Sigmoid colon (tissue), 7 donors: ENCODE data around the gene SLC66A1. TPM values are rescaled to one million over a fixed set of nuclear protein-coding genes. Genes with fewer than 3 reads are reported as not detected.

Experiments used
- DNase-seq: peaks from one replicate; pipeline ENCODE4 v3.0.0-alpha.2; 2019
- H3K27ac ChIP-seq, 4 donors: fragments of 200-600 bp; sonication (generic); one replicate each; pipeline ENCODE4 v1.5.1; 2016 to 2019; ENCODE audit warnings: mild to moderate bottlenecking in 1 of 4
- H3K27me3 ChIP-seq, 3 donors: fragments of 200-600 bp; sonication (generic); one replicate each; pipeline ENCODE4 v1.5.1; 2019; ENCODE audit warnings: mild to moderate bottlenecking in 1 of 3
- H3K36me3 ChIP-seq, 4 donors: fragments of 200-600 bp; sonication (generic); one replicate each; pipeline ENCODE4 v1.5.1; 2016 to 2019
- H3K4me1 ChIP-seq, 4 donors: fragments of 200-600 bp; sonication (generic); one replicate each; pipeline ENCODE4 v1.5.1; 2017 to 2019
- H3K4me3 ChIP-seq, 4 donors: fragments of 200-600 bp; sonication (generic); one replicate each; pipeline ENCODE4 v1.5.1; 2017 to 2019; ENCODE audit warnings: mild to moderate bottlenecking in 2 of 4, moderate library complexity in 1 of 4
- H3K9me3 ChIP-seq, 4 donors: fragments of 200-600 bp in 3 of 4; sonication (generic) in 3 of 4; one replicate each; pipeline versions ENCODE4 v1.5.1 to v1.6.1; 2013 to 2019
- EP300 ChIP-seq, 4 donors: sonication (generic); formaldehyde crosslinking; IDR thresholded peaks; one replicate each; pipeline ENCODE4 v1.6.1; 2017; ENCODE audit warnings: antibody characterized with exemption in 4 of 4
- POLR2A ChIP-seq, 2 donors: fragments of 450-650 bp; IDR thresholded peaks; one replicate each; pipeline ENCODE4 v1.6.1; 2016; ENCODE audit warnings: antibody characterized with exemption in 2 of 2, mild to moderate bottlenecking in 2 of 2, moderate library complexity in 2 of 2
- POLR2AphosphoS5 ChIP-seq, 4 donors: sonication (generic); formaldehyde crosslinking; IDR thresholded peaks; one replicate each; pipeline ENCODE4 v1.6.1; 2017; ENCODE audit warnings: antibody characterized with exemption in 4 of 4
- WGBS, 2 donors: extraction: QIAGEN DNeasy Blood & Tissue Kit; methylation state at CpG; one replicate each; pipeline ENCODE4 v1.1.7; 2013; 5-methylcytosine and 5-hydroxymethylcytosine counted together
- intact Hi-C: fragments of 100-400 bp; cut with DNase I; formaldehyde crosslinking; loops from one replicate; pipeline ENCODE4 v1.15.1; 2023
- polyA plus RNA-seq, 3 donors: library from polyadenylated mRNA; stranded (reverse); fragments of 200-250 nt; gene quantifications; one replicate each; pipeline ENCODE4 v1.2.3, GENCODE V29; 2013
- total RNA-seq, 4 donors: library from RNA; depleted of rRNA; stranded (reverse); fragments of >200 nt; gene quantifications; one replicate each; pipeline ENCODE4 v1.1.0, GENCODE V29; 2016
- TF ChIP-seq, protein P1 (sequence below), 4 experiments: fragments of 450-650 bp in 3 of 4; fragments of 200-600 bp in 1 of 4; IDR thresholded peaks; one replicate each; pipeline ENCODE4 v1.5.1; 2016 to 2019; ENCODE audit warnings: antibody characterized with exemption in 4 of 4, mild to moderate bottlenecking in 3 of 4, moderate library complexity in 2 of 4
- donor health status: healthy with polysubstance abuse.
- donor health status: Bipolar disorder and iron deficiency.
- donor health status: healthy.

SLC66A1 gene
- total and polyA plus RNA-seq, 7 donors: 5.1 to 16.0 (median 8.1) TPM

- Histone ChIP-seq H3K27ac (no peak overlapping the region), H3K4me3 (no peak overlapping the region), H3K27me3 (no peaks in the 10 kb centered on the region), H3K9me3 (no peaks in the 10 kb centered on the region), H3K36me3 (peaks cover 17 to 57% (median 38%) of the 10 kb centered on the region in 4 donors), H3K4me1 (peaks cover 0 to 19% (median 16%) of the 10 kb centered on the region in 4 donors)
- TF ChIP-seq POLR2A (IDR thresholded peaks at IDR 0.05) (no peak), EP300 (IDR thresholded peaks at IDR 0.05) (no peak), POLR2AphosphoS5 (IDR thresholded peaks at IDR 0.05) (no peak)
- TF ChIP-seq, protein P1, sequence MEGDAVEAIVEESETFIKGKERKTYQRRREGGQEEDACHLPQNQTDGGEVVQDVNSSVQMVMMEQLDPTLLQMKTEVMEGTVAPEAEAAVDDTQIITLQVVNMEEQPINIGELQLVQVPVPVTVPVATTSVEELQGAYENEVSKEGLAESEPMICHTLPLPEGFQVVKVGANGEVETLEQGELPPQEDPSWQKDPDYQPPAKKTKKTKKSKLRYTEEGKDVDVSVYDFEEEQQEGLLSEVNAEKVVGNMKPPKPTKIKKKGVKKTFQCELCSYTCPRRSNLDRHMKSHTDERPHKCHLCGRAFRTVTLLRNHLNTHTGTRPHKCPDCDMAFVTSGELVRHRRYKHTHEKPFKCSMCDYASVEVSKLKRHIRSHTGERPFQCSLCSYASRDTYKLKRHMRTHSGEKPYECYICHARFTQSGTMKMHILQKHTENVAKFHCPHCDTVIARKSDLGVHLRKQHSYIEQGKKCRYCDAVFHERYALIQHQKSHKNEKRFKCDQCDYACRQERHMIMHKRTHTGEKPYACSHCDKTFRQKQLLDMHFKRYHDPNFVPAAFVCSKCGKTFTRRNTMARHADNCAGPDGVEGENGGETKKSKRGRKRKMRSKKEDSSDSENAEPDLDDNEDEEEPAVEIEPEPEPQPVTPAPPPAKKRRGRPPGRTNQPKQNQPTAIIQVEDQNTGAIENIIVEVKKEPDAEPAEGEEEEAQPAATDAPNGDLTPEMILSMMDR (IDR thresholded peaks at IDR 0.05): no peak
- peak; percentile 48 for DNase-seq
- intact Hi-C loops: no loop called here
- WGBS, 2 donors: 58 to 84% methylated on average over 10 of the region's 10 CpGs
Observed at GRCh38 chr1:19307794-19308508, 4.2 kb upstream of the SLC66A1 start.

- 90 to 96% methylated on average over 3 of the region's 3 CpGs for WGBS, 2 donors
- TF ChIP-seq, protein P1 (IDR thresholded peaks at IDR 0.05): no peak
- TF ChIP-seq POLR2A (IDR thresholded peaks at IDR 0.05) (no peak), POLR2AphosphoS5 (IDR thresholded peaks at IDR 0.05) (no peak), EP300 (IDR thresholded peaks at IDR 0.05) (no peak)
- H3K36me3 ChIP-seq: peaks cover 12 to 51% (median 35%) of the 10 kb centered on the region in 4 donors
- no peak overlapping the region for H3K27ac ChIP-seq
- DNase-seq: no peak
- H3K9me3 ChIP-seq: no peaks in the 10 kb centered on the region
- peaks cover 0 to 25% (median 22%) of the 10 kb centered on the region in 4 donors for H3K4me1 ChIP-seq
- intact Hi-C loops: no loop called here
- H3K27me3 ChIP-seq: no peaks in the 10 kb centered on the region
- no peak overlapping the region for H3K4me3 ChIP-seq
Observed at GRCh38 chr1:19308509-19308907, 3.6 kb upstream of the SLC66A1 start.

DNA sequence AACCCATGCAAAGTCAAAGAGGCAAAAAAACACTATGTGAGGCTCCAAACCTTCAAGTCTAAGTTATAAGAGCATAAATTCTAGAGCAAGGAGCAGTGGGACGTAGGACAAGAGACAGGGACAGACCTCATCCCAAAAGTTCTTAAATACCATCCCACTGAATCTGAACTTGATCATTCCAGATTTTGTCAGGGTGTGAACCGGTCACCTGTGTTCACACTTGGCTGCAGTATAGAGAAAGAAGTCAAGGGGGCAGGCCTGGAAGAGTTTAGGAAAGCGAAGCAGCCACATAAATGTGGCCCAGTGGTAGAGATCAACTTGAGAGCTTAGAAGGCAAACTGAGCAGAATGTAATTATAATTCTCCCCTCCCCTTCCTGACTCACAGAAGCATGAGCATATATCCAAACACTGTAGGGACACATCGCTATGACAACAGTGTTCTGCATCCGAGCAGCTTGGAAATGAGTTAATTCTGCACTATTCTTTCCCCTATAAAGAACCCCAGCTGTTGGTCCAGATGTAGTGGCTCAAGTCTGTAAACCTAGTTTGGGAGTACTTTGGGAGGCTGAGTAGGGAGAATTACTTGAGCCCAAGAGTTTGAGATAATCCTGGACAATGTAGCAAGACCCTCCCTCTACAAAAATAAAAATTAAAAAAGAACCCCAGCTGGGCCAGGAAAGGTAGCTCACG lies 2.9 kb upstream of the SLC66A1 start:
- WGBS, 2 donors: 78 to 88% methylated on average over 6 of the region's 6 CpGs
- peaks cover 0 to 30% (median 25%) of the 10 kb centered on the region in 4 donors for H3K4me1 ChIP-seq

DNA sequence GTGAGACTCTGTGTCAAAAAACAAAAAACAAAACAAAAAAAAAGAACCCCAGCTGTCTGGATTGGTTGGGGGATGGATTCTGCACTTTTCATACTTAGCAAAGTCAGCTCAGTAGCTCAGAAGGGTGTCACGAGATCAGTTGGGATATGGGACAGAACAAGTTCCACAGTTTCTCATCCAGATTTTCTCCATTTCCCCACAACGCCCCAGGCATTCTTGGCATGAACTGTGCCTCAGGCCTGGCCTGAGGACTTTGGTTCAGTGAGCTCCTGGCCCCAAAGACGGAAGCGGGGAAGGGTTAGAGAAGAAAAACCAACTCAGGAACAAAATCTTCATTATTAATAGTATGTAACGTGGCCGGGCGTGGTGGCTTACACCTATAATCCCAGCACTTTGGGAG lies 2.1 kb upstream of the SLC66A1 start:
- H3K4me3 ChIP-seq: no peak overlapping the region
- H3K36me3 ChIP-seq: peaks cover 9 to 36% (median 26%) of the 10 kb centered on the region in 4 donors
- H3K27ac ChIP-seq: no peak overlapping the region
- no peaks in the 10 kb centered on the region for H3K9me3 ChIP-seq
- intact Hi-C loops: loop anchor here (2.0 to 5.0 kb wide), 2 partner anchors 59 to 77 kb away; partner anchors contain the start of genes EMC1 and MRTO4
- DNase-seq: peak; percentile 39
- TF ChIP-seq, protein P1 (IDR thresholded peaks at IDR 0.05): no peak
- no peak for TF ChIP-seq EP300 (IDR thresholded peaks at IDR 0.05)
- no peak for TF ChIP-seq POLR2A (IDR thresholded peaks at IDR 0.05)
- TF ChIP-seq POLR2AphosphoS5 (IDR thresholded peaks at IDR 0.05): no peak
- peaks cover 0 to 31% (median 25%) of the 10 kb centered on the region in 4 donors for H3K4me1 ChIP-seq
- 92 to 93% methylated on average over 7 of the region's 7 CpGs for WGBS, 2 donors
- H3K27me3 ChIP-seq: no peaks in the 10 kb centered on the region

More for the DNA sequence above, 2.9 kb upstream of the SLC66A1 start:
- H3K36me3 ChIP-seq: peaks cover 9 to 44% (median 31%) of the 10 kb centered on the region in 4 donors
- no peak for DNase-seq
- no peak for TF ChIP-seq POLR2A (IDR thresholded peaks at IDR 0.05)
- TF ChIP-seq EP300 (IDR thresholded peaks at IDR 0.05): no peak
- H3K27me3 ChIP-seq: no peaks in the 10 kb centered on the region
- no peak overlapping the region for H3K27ac ChIP-seq
- no peaks in the 10 kb centered on the region for H3K9me3 ChIP-seq
- intact Hi-C loops: no loop called here
- H3K4me3 ChIP-seq: no peak overlapping the region
